ENCODE results near the gene TRIM29. TPM values are rescaled to one million over a fixed set of nuclear protein-coding genes. Genes with fewer than 3 reads are reported as not detected.

Gene TRIM29
- total and polyA plus RNA-seq, 2 of the 4 experiments (the other 2 are of a cell fraction) = not detected

- dilution Hi-C loops (cut with HindIII; ENCODE audit: low sequenced_read_pairs, unreplicated experiment) (no loop called here), in situ Hi-C loops (cut with MboI; ENCODE audit: low sequenced_read_pairs) (no loop called here), intact Hi-C loops (cut with micrococcal nuclease) (no loop called here)
- no peak overlapping the region for H4K91ac ChIP-seq (ENCODE audit: insufficient read depth, low read depth, low read length)
- ChIA-PET POLR2A (ENCODE audit: unreplicated experiment) (no interaction called here), CTCF (interaction anchor here (1.6 kb wide), 1 partner anchor 14 kb away, joined by 3 read pairs; no protein-coding TSS in a partner anchor)
- no peak overlapping the region for H4K8ac ChIP-seq (ENCODE audit: low read depth in 2 of 2, low read length in 2 of 2)
- no peaks in the 10 kb centered on the region for H4K20me1 ChIP-seq (ENCODE audit: insufficient read depth, low read length)
- no peak overlapping the region for H3K23ac ChIP-seq (ENCODE audit: low read depth, low read length)
- H3K4ac ChIP-seq (ENCODE audit: low read depth, low read length) = no peak overlapping the region
- 0 out of 2 replicates have a peak, but pooled peaks cover 6% of the 10 kb centered on the region for H3K9me1 ChIP-seq (ENCODE audit: insufficient read depth, low read length)
- no peak for TF ChIP-seq NFE2L2 (IDR thresholded peaks at IDR 0.05; ENCODE audit: low read depth, low read length)
- no peak for TF ChIP-seq CHD1 (IDR thresholded peaks at IDR 0.05; ENCODE audit: low read depth, low read length)
- TF ChIP-seq RFX5 (IDR thresholded peaks at IDR 0.05; ENCODE audit: low read depth, low read length) = no peak
- no peak for TF ChIP-seq MAFK (IDR thresholded peaks at IDR 0.05; ENCODE audit: low read depth, low read length)
- TF ChIP-seq BHLHE40 (IDR thresholded peaks at IDR 0.05; ENCODE audit: low read depth, low read length) = no peak
- 0 out of 2 replicates have a peak overlapping the region, but pooled peaks have one; percentile 23 for H2AK5ac ChIP-seq (ENCODE audit: low read depth, low read length)
- H3K36me3 ChIP-seq (ENCODE audit: control insufficient read depth, insufficient read depth, low read length) = no peaks in the 10 kb centered on the region
- H3K9ac ChIP-seq (ENCODE audit: low read depth, low read length) = no peak overlapping the region
- H3K4me3 ChIP-seq (ENCODE audit: insufficient read depth, low read depth, low read length) = no peak overlapping the region
- DNase-seq = no peak
- H2BK20ac ChIP-seq (ENCODE audit: low read depth, low read length) = no peak overlapping the region
- H2BK15ac ChIP-seq (ENCODE audit: low read depth, low read length) = no peak overlapping the region
- no peak for ATAC-seq (ENCODE audit: low read depth)
- H2BK5ac ChIP-seq (ENCODE audit: low read depth, low read length, poor library complexity, severe bottlenecking) = no peak overlapping the region
- H3K9me3 ChIP-seq (ENCODE audit: control insufficient read depth, insufficient read depth, low read length) = no peaks in the 10 kb centered on the region
- no peak overlapping the region for H2AK9ac ChIP-seq (replicated peaks; ENCODE audit: low read depth, low read length, poor library complexity)
- H4K5ac ChIP-seq (ENCODE audit: low read depth, low read length) = no peak overlapping the region
- H2AFZ ChIP-seq (replicated peaks; ENCODE audit: low read length, poor library complexity) = no peak overlapping the region
- no peak overlapping the region for H3K4me2 ChIP-seq (ENCODE audit: low read depth, low read length)
- no peak overlapping the region for H3K27ac ChIP-seq (ENCODE audit: insufficient read depth, low read length)
- H3K4me1 ChIP-seq (ENCODE audit: control insufficient read depth, insufficient read depth, low read length) = peaks cover 17% of the 10 kb centered on the region
- H2BK120ac ChIP-seq (ENCODE audit: low read depth, low read length) = no peak overlapping the region
- H3K56ac ChIP-seq (ENCODE audit: extremely low read depth, insufficient read depth, low read length) = no peak overlapping the region
- H3K27me3 ChIP-seq (ENCODE audit: control insufficient read depth, insufficient read depth, low read length) = peaks cover 3% of the 10 kb centered on the region
- no peaks in the 10 kb centered on the region for H3K79me1 ChIP-seq (ENCODE audit: low read depth in 1 of 2, low read length in 2 of 2)
- no TSS peak for BruUV-seq (replicated peaks)
- H3K18ac ChIP-seq (ENCODE audit: low read depth, low read length) = no peak overlapping the region
- no CpG with 5 or more reads among the region's 7 CpGs for WGBS, 2 experiments (ENCODE audit: extremely low coverage in 2 of 2, insufficient read length in 1 of 2)
- H3K14ac ChIP-seq (replicated peaks; ENCODE audit: low read depth, low read length) = no peak overlapping the region
These were observed 44.5 kb upstream of the TRIM29 start for GRCh38 chr11:120182372-120182771.

All from IMR-90 (cell line).